ENCODE results near the gene PLEKHA5.

Gene PLEKHA5

DNA sequence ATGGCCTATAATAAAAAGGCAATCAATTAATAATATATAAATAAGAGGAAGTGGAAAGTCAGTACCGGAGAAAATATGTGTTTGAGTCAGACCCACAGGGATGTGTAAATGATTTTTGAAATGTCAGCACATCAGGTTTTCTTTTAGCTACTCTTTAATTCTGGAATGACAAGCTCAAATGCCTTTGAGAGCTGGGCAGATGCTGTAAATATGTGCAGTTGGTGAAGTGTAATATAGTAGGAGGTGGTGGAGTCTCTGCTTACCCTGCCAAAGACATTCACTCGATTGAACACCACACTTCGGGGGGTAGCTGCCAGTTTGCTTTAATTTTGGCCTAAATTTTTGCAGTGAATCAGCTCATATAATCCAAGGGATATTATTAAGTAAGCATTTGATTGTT, 93.0 kb downstream of the PLEKHA5 start:
- H3K4me3 ChIP-seq (ENCODE audit: low read length), result no peak overlapping the region
- H3K27me3 ChIP-seq (ENCODE audit: control insufficient read depth, low read length), result no peaks in the 10 kb centered on the region
- no peak overlapping the region for H3K27ac ChIP-seq (ENCODE audit: low read depth, low read length)
- H3F3A ChIP-seq (ENCODE audit: control insufficient read depth, insufficient read depth), result no peaks in the 10 kb centered on the region
- no peaks in the 10 kb centered on the region for H4K20me1 ChIP-seq (ENCODE audit: control insufficient read depth, insufficient read depth, low read depth, low read length)
- H3K9me2 ChIP-seq (replicated peaks; ENCODE audit: control insufficient read depth, low read length), result no peaks in the 10 kb centered on the region
- no peaks in the 10 kb centered on the region for H3K79me2 ChIP-seq (ENCODE audit: control insufficient read depth, low read length)
- no peak overlapping the region for H3K4me2 ChIP-seq (ENCODE audit: low read length)
- no peaks in the 10 kb centered on the region for H3K9me3 ChIP-seq (ENCODE audit: control insufficient read depth, insufficient read depth, low read length)
- TF ChIP-seq CTCF (IDR thresholded peaks at IDR 0.05; ENCODE audit: low read depth, low read length, poor library complexity, severe bottlenecking) (no peak), EZH2phosphoT487 (IDR thresholded peaks at IDR 0.05; ENCODE audit: borderline replicate concordance, low read length) (no peak)
- H3K4me1 ChIP-seq (ENCODE audit: control insufficient read depth, low read length), result peaks cover 3% of the 10 kb centered on the region
- H3K36me3 ChIP-seq (ENCODE audit: control insufficient read depth, low read length), result no peaks in the 10 kb centered on the region

DNA sequence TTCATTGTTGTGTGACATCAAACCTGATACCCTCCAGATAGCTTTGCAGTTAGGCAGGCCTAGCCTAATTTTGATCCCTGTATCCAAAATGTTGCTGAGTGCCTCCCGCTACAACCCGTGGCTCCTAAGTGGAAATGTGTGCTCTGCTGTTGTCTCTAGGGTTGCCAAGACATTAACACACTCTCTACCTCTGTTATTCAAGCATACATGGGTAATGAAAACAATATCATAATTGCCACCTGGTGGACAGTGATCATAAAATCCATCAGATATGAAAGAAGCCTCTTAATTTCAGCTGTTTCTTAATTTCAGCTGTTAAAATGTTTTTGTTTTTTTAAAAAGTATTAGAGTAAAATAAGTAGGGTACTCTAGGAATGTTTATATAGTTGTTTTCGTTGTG, 93.5 kb downstream of the PLEKHA5 start:
- Histone ChIP-seq H3K27me3 (ENCODE audit: control insufficient read depth, low read length) (no peaks in the 10 kb centered on the region), H3K9me2 (replicated peaks; ENCODE audit: control insufficient read depth, low read length) (no peaks in the 10 kb centered on the region), H3K79me2 (ENCODE audit: control insufficient read depth, low read length) (no peaks in the 10 kb centered on the region), H3K36me3 (ENCODE audit: control insufficient read depth, low read length) (no peaks in the 10 kb centered on the region), H3K27ac (ENCODE audit: low read depth, low read length) (no peak overlapping the region), H3K9me3 (ENCODE audit: control insufficient read depth, insufficient read depth, low read length) (no peaks in the 10 kb centered on the region), H3F3A (ENCODE audit: control insufficient read depth, insufficient read depth) (no peaks in the 10 kb centered on the region), H3K4me3 (ENCODE audit: low read length) (no peak overlapping the region), H3K4me1 (ENCODE audit: control insufficient read depth, low read length) (peaks cover 7% of the 10 kb centered on the region), H3K4me2 (ENCODE audit: low read length) (no peak overlapping the region), H4K20me1 (ENCODE audit: control insufficient read depth, insufficient read depth, low read depth, low read length) (no peaks in the 10 kb centered on the region)
- TF ChIP-seq EZH2phosphoT487 (IDR thresholded peaks at IDR 0.05; ENCODE audit: borderline replicate concordance, low read length) (no peak), CTCF (IDR thresholded peaks at IDR 0.05; ENCODE audit: low read depth, low read length, poor library complexity, severe bottlenecking) (peak; percentile 40)

- no peak overlapping the region for H3K4me2 ChIP-seq (ENCODE audit: low read length)
- no peaks in the 10 kb centered on the region for H4K20me1 ChIP-seq (ENCODE audit: control insufficient read depth, insufficient read depth, low read depth, low read length)
- H3K79me2 ChIP-seq (ENCODE audit: control insufficient read depth, low read length), result no peaks in the 10 kb centered on the region
- no peaks in the 10 kb centered on the region for H3F3A ChIP-seq (ENCODE audit: control insufficient read depth, insufficient read depth)
- H3K9me3 ChIP-seq (ENCODE audit: control insufficient read depth, insufficient read depth, low read length), result no peaks in the 10 kb centered on the region
- no peak overlapping the region for H3K4me3 ChIP-seq (ENCODE audit: low read length)
- H3K9me2 ChIP-seq (replicated peaks; ENCODE audit: control insufficient read depth, low read length), result no peaks in the 10 kb centered on the region
- no peaks in the 10 kb centered on the region for H3K27me3 ChIP-seq (ENCODE audit: control insufficient read depth, low read length)
- H3K4me1 ChIP-seq (ENCODE audit: control insufficient read depth, low read length), result peaks cover 11% of the 10 kb centered on the region
- TF ChIP-seq EZH2phosphoT487 (IDR thresholded peaks at IDR 0.05; ENCODE audit: borderline replicate concordance, low read length), result no peak
- no peak for TF ChIP-seq CTCF (IDR thresholded peaks at IDR 0.05; ENCODE audit: low read depth, low read length, poor library complexity, severe bottlenecking)
- H3K36me3 ChIP-seq (ENCODE audit: control insufficient read depth, low read length), result no peaks in the 10 kb centered on the region
- no peak overlapping the region for H3K27ac ChIP-seq (ENCODE audit: low read depth, low read length)
These were observed 94.2 kb downstream of the PLEKHA5 start for GRCh38 chr12:19223695-19224094.

- Histone ChIP-seq H3F3A (ENCODE audit: control insufficient read depth, insufficient read depth) (no peaks in the 10 kb centered on the region), H3K4me3 (ENCODE audit: low read length) (no peak overlapping the region), H4K20me1 (ENCODE audit: control insufficient read depth, insufficient read depth, low read depth, low read length) (no peaks in the 10 kb centered on the region), H3K36me3 (ENCODE audit: control insufficient read depth, low read length) (no peaks in the 10 kb centered on the region), H3K79me2 (ENCODE audit: control insufficient read depth, low read length) (no peaks in the 10 kb centered on the region), H3K9me2 (replicated peaks; ENCODE audit: control insufficient read depth, low read length) (no peaks in the 10 kb centered on the region), H3K27me3 (ENCODE audit: control insufficient read depth, low read length) (no peaks in the 10 kb centered on the region), H3K4me1 (ENCODE audit: control insufficient read depth, low read length) (peaks cover 11% of the 10 kb centered on the region), H3K9me3 (ENCODE audit: control insufficient read depth, insufficient read depth, low read length) (no peaks in the 10 kb centered on the region), H3K27ac (ENCODE audit: low read depth, low read length) (no peak overlapping the region), H3K4me2 (ENCODE audit: low read length) (no peak overlapping the region)
- TF ChIP-seq EZH2phosphoT487 (IDR thresholded peaks at IDR 0.05; ENCODE audit: borderline replicate concordance, low read length), result no peak
- TF ChIP-seq CTCF (IDR thresholded peaks at IDR 0.05; ENCODE audit: low read depth, low read length, poor library complexity, severe bottlenecking), result no peak
These were observed 95.2 kb downstream of the PLEKHA5 start for GRCh38 chr12:19224746-19225145.
